Measurements from ENCODE around the gene C10orf71.

DNA sequence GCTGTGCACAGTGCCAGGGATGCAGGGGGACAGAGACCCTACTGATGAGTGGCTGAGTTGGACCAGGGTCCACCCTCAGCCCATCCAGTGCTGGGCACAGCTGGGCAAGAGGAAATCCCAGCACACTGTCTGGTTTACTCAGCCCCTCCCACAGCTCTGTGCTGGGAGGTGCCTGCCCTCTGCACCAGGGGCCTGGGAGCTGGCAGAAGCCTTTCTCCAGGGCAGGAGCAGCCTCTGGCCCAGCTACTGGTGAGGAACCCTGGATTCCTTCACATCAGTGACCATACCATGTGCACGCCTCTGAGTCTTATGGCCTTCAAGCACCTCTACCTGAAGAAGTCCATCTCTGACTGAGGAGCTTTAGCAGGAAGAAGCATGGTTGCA is 25.9 kb upstream of the C10orf71 start:
- TF ChIP-seq, protein P1, sequence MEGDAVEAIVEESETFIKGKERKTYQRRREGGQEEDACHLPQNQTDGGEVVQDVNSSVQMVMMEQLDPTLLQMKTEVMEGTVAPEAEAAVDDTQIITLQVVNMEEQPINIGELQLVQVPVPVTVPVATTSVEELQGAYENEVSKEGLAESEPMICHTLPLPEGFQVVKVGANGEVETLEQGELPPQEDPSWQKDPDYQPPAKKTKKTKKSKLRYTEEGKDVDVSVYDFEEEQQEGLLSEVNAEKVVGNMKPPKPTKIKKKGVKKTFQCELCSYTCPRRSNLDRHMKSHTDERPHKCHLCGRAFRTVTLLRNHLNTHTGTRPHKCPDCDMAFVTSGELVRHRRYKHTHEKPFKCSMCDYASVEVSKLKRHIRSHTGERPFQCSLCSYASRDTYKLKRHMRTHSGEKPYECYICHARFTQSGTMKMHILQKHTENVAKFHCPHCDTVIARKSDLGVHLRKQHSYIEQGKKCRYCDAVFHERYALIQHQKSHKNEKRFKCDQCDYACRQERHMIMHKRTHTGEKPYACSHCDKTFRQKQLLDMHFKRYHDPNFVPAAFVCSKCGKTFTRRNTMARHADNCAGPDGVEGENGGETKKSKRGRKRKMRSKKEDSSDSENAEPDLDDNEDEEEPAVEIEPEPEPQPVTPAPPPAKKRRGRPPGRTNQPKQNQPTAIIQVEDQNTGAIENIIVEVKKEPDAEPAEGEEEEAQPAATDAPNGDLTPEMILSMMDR (IDR thresholded peaks at IDR 0.05): no peak
- no peak for TF ChIP-seq POLR2A (IDR thresholded peaks at IDR 0.05)

Measured in body of pancreas (tissue), 4 donors.